ENCODE results near the gene AGPAT2. TPM values are rescaled to one million over a fixed set of nuclear protein-coding genes. Genes with fewer than 3 reads are reported as not detected.

Gene AGPAT2
- total and polyA plus RNA-seq, 2 of the 4 experiments (the other 2 are of a cell fraction): 16.1 to 39.5 TPM

DNA sequence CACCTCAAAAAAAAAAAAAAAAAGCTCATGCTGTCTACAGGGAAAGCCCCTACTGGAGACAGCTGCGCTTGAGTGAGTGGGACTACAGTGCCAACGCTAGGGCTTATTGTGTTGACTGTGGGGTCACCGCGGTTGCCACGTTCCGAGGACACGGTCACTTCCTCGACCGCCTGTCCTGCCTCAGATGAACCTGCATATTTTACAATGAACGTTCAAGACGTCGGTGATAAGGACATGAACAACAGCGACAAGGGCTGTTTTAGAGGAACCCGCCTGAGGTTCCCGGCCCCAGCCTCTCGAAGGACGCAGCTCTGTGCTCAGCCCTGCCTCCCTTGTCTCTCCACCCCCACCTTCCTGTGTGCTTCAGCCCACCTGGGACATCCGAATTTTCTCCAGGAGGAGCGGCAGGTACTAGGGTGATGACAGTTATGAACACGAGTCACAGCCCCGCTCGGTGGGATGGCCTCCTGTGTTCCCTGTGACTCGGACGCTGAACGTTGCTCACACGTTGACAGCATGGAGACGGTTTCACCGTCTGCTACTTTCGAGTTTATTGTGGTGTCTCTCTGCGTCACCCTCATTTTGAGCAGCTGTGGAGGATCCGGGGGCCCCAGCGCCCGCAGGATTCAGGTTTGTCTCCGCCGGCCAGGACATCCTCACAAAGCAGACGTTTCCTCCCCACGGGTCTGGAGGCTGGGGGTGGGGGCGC, 13.9 kb upstream of the AGPAT2 start:
- no peak overlapping the region for H2BK15ac ChIP-seq (ENCODE audit: low read depth, low read length)
- no peaks in the 10 kb centered on the region for H3K79me1 ChIP-seq (ENCODE audit: low read depth in 1 of 2, low read length in 2 of 2)
- H4K20me1 ChIP-seq (ENCODE audit: insufficient read depth, low read length): no peaks in the 10 kb centered on the region
- in situ Hi-C loops (cut with MboI; ENCODE audit: low sequenced_read_pairs): no loop called here
- H3K56ac ChIP-seq (ENCODE audit: extremely low read depth, insufficient read depth, low read length): no peak overlapping the region
- H3K14ac ChIP-seq (replicated peaks; ENCODE audit: low read depth, low read length): no peak overlapping the region
- CTCF ChIA-PET: no interaction called here
- DNase-seq (peak; percentile 16), ATAC-seq (ENCODE audit: low read depth) (peak; percentile 24; the same call in 1 of the 2 replicates)
- H3K27me3 ChIP-seq (ENCODE audit: control insufficient read depth, insufficient read depth, low read length): peaks cover 25% of the 10 kb centered on the region
- no peak overlapping the region for H2BK120ac ChIP-seq (ENCODE audit: low read depth, low read length)
- H2AFZ ChIP-seq (replicated peaks; ENCODE audit: low read length, poor library complexity): peak overlapping the region; percentile 67
- intact Hi-C loops (cut with micrococcal nuclease): no loop called here
- no peak overlapping the region for H2BK20ac ChIP-seq (ENCODE audit: low read depth, low read length)
- H3K23ac ChIP-seq (ENCODE audit: low read depth, low read length): no peak overlapping the region
- POLR2A ChIA-PET (ENCODE audit: unreplicated experiment): no interaction called here
- no peak overlapping the region for H2AK5ac ChIP-seq (ENCODE audit: low read depth, low read length)
- no TSS peak for BruUV-seq (replicated peaks)
- no peak overlapping the region for H3K4me3 ChIP-seq (ENCODE audit: insufficient read depth, low read depth, low read length)
- no peak overlapping the region for H4K8ac ChIP-seq (ENCODE audit: low read depth in 2 of 2, low read length in 2 of 2)
- dilution Hi-C loops (cut with HindIII; ENCODE audit: low sequenced_read_pairs, unreplicated experiment): no loop called here
- H3K4me1 ChIP-seq (ENCODE audit: control insufficient read depth, insufficient read depth, low read length): 0 out of 2 replicates have a peak, but pooled peaks cover 2% of the 10 kb centered on the region
- peak overlapping the region; percentile 49 for H3K4me2 ChIP-seq (ENCODE audit: low read depth, low read length)
- peak overlapping the region; percentile 28 for H2AK9ac ChIP-seq (replicated peaks; ENCODE audit: low read depth, low read length, poor library complexity)
- H4K91ac ChIP-seq (ENCODE audit: insufficient read depth, low read depth, low read length): no peak overlapping the region
- no peak overlapping the region for H2BK5ac ChIP-seq (ENCODE audit: low read depth, low read length, poor library complexity, severe bottlenecking)
- H3K9me1 ChIP-seq (ENCODE audit: insufficient read depth, low read length): no peaks in the 10 kb centered on the region
- H3K9ac ChIP-seq (ENCODE audit: low read depth, low read length): no peak overlapping the region
- no peak overlapping the region for H3K4ac ChIP-seq (ENCODE audit: low read depth, low read length)
- TF ChIP-seq CEBPB (IDR thresholded peaks at IDR 0.05; ENCODE audit: low read depth, low read length) (no peak), MAFK (IDR thresholded peaks at IDR 0.05; ENCODE audit: low read depth, low read length) (no peak), RFX5 (IDR thresholded peaks at IDR 0.05; ENCODE audit: low read depth, low read length) (no peak), RAD21 (IDR thresholded peaks at IDR 0.05; ENCODE audit: low read length) (no peak), SMC3 (IDR thresholded peaks at IDR 0.05; ENCODE audit: low read depth, low read length) (no peak), POLR2A (IDR thresholded peaks at IDR 0.05; ENCODE audit: low read depth, low read length) (no peak), MAZ (IDR thresholded peaks at IDR 0.05; ENCODE audit: borderline replicate concordance, low read depth, low read length) (no peak), CHD1 (IDR thresholded peaks at IDR 0.05; ENCODE audit: low read depth, low read length) (no peak), NFE2L2 (IDR thresholded peaks at IDR 0.05; ENCODE audit: low read depth, low read length) (no peak), FOS (IDR thresholded peaks at IDR 0.05; ENCODE audit: low read depth, low read length) (no peak), RCOR1 (IDR thresholded peaks at IDR 0.05; ENCODE audit: insufficient replicate concordance, low read length) (no peak)
- TF ChIP-seq, protein P1, sequence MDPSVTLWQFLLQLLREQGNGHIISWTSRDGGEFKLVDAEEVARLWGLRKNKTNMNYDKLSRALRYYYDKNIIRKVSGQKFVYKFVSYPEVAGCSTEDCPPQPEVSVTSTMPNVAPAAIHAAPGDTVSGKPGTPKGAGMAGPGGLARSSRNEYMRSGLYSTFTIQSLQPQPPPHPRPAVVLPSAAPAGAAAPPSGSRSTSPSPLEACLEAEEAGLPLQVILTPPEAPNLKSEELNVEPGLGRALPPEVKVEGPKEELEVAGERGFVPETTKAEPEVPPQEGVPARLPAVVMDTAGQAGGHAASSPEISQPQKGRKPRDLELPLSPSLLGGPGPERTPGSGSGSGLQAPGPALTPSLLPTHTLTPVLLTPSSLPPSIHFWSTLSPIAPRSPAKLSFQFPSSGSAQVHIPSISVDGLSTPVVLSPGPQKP (IDR thresholded peaks at IDR 0.05; ENCODE audit: borderline replicate concordance, low read depth, low read length): no peak
- no peaks in the 10 kb centered on the region for H3K36me3 ChIP-seq (ENCODE audit: control insufficient read depth, insufficient read depth, low read length)
- no peak overlapping the region for H3K18ac ChIP-seq (ENCODE audit: low read depth, low read length)
- 47% methylated on average over 27 of the region's 38 CpGs; no CpG with 5 or more reads in 1 of the 2 experiments for WGBS, 2 experiments (ENCODE audit: extremely low coverage in 2 of 2, insufficient read length in 1 of 2)
- no peak overlapping the region for H3K27ac ChIP-seq (ENCODE audit: insufficient read depth, low read length)
- H3K9me3 ChIP-seq (ENCODE audit: control insufficient read depth, insufficient read depth, low read length): no peaks in the 10 kb centered on the region
- no peak overlapping the region for H4K5ac ChIP-seq (ENCODE audit: low read depth, low read length)

Measured in IMR-90 (cell line).